Stimulated activated CD8-positive, alpha-beta memory T cell treated with anti-CD3 and anti-CD28 coated beads, Interleukin-12 subunit alpha, Interleukin-12 subunit beta, amount 100 ng/mL, for 1 hour (primary cell): ENCODE results near the gene CCDC138.

Source experiments
- DNase-seq: peaks from one replicate; pipeline ENCODE4 v3.0.0-alpha.2; 2020; ENCODE audit warnings: low read depth

Gene CCDC138

DNA sequence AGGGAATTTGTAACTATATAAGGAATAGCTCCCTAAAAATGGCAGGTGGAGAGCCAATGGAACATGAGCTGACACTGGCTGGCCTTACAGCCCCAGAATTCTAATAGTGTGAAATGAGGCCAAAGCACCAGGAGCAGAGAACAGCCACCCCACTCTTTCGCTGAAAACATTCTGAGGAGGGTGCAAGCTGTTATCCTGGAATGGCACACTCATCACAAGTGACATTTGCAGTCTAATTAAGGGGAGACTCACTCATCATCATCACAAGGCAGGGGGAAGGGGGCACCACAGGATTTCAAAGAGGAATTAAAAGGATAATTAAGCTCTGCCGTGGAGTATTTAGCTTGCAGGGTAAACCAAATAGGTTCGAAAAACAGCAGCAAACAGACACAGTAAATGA, 108.2 kb downstream of the CCDC138 start:
- DNase-seq = no peak

DNA sequence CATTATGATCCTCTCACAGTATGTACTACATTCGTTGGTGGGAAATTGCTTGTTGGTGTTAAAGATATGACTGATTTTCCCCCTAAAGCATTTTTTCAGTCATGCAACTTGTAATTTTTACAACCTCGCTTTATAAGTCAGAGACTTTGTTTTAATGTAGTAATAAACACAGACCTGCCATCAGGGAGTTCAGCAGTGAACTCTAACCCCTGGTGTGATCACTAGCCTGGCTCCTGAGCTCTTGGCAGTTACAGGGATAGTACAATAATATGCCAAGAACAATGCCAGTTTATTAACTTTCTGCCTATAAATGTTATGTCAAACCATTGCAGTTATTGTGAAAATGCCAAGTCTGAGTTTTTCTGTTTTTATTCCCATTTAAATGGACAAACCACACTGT, 108.6 kb downstream of the CCDC138 start:
- DNase-seq = no peak

DNA sequence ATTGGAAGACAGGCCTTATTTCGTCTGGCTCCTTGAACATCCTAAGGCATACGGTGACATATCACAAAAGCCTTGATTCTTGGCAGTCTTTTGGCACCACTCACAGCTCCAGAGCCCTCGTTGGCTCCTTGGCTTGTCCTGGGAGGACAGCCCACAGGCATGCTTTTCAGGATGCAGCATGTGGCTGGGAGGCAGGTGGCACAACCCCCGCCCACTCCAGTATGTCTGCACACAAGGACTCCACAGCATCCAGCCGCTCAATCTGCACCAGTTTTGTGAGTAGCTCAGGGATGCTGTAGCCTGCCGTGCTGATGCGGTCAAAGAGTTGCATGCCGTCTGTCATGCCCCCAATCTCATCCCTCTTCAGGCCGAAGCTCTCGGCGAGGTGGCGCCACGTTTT, 110.2 kb downstream of the CCDC138 start:
- DNase-seq = no peak

DNA sequence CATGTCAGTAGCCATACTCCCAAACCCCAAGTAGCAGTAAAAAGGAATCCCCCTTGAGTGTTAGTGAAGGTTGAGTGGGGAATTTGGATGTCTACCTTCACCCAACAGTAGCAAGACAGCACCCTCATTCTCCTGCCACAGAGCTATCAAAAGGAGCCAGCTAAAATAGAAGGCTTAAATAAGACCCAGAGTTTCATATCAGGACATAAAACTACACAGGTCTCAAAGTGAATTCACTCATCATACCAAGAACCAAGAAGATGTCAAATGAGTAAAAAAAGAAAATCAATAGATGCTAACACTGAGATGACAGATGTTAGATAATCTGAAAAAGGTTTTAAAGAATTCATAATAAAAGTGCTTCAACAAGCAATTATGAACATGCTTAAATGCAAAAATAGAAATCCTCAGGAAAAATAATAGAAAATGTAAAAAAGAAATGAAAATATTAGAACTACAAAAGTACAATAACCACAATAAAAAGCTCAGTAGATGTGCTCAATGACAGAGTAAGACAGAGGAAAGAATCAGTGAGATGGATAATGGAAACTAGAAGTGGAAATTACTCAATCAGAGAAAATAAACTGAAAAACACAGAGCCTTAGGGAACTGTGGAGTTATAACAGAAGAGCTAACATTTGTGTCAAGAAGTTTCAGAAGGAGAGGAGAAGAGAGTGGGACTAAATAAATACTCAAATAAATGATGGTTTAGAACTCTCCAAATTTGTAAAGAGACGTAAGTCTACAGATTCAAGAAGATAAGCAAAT, 111.9 kb downstream of the CCDC138 start:
- DNase-seq = no peak

DNA sequence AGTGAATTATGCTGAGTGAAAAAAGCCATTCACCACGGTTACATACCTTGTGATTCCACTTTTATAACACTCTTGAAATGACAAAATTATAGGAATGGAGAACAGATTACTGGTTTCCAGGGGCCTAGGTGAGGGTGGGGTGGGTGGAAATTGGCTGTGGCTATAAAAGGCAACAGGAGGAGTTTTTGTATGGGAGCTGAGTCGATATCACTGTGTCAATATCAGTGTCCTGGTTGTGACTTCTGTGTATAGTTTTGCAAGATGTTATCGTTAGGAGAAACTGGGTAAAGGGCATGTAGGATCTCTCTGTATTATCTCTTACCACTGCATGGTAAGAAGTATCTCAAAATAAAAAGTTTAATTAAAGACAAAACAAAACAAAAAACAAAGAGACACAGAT, 118.1 kb downstream of the CCDC138 start:
- DNase-seq = no peak

DNA sequence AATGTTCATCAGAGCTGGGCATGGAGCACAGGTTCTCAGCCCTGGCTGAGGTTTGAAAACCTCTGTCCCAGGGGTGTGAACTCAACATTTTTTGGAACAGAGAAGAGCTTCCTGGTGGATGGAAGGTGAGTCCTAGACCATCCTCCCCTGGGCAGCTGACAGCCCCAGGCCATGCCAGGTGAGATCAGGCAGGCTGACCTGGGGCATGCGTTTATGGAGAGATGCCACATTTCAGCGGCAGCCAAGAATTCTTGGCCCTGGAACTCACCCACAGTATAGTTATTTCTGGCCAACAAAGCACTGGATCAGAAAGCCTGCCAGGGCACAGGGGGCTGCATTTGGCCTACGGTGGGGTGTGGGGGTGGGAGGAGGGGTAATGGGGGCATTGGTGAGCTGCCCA, 118.6 kb downstream of the CCDC138 start:
- no peak for DNase-seq

DNA sequence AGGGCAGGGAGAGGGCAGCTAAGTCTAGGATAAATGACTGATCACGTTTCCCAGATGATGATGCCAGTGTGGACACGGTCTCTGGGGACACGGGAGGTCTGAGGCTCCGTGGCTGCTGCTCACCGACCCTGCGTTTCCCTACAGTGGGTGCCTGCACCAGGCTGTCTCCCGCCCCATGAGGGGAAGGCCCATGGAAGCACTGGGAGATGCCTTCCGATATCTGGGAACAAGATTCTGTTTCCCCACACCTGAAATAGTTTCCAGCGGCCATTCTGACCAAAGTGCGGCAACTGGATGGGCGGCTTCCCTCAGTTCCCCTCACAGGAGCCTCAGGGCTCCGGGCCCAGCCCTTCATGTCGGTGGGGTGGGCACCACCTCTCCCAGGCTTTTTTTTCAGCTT, 119.3 kb downstream of the CCDC138 start:
- no peak for DNase-seq

DNA sequence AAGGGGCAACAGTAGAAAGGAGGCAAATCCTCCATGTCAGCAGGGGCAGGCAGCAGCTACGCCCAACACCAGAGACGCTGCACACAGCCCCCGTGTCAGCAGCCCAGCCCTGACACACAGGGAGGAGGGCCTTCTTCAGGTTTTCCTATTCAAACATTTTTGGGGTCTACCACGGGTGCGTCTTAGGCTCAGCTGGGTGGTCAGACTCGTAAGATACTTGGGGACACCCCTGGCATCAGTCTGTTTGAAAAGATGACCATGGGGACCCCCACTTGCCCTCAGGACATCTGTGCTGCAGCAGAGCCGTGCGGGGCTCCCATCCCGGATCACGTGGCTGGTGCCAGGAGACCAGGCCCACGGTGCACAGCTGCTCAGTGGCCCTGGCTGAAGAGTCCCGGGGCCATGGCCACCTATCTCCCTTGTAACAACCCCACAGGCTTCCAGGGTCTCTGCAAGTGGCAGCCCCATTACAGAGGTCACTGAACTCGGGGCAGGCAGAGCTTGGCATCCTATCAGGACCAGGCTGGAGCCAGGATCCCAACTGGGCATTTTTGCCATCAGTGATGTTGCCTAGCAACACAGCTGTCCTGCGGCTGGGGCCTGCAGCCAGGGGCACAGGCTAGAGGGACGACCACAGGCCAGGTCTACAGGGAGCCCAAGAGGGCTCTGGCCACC, 120.0 kb downstream of the CCDC138 start:
- no peak for DNase-seq

DNA sequence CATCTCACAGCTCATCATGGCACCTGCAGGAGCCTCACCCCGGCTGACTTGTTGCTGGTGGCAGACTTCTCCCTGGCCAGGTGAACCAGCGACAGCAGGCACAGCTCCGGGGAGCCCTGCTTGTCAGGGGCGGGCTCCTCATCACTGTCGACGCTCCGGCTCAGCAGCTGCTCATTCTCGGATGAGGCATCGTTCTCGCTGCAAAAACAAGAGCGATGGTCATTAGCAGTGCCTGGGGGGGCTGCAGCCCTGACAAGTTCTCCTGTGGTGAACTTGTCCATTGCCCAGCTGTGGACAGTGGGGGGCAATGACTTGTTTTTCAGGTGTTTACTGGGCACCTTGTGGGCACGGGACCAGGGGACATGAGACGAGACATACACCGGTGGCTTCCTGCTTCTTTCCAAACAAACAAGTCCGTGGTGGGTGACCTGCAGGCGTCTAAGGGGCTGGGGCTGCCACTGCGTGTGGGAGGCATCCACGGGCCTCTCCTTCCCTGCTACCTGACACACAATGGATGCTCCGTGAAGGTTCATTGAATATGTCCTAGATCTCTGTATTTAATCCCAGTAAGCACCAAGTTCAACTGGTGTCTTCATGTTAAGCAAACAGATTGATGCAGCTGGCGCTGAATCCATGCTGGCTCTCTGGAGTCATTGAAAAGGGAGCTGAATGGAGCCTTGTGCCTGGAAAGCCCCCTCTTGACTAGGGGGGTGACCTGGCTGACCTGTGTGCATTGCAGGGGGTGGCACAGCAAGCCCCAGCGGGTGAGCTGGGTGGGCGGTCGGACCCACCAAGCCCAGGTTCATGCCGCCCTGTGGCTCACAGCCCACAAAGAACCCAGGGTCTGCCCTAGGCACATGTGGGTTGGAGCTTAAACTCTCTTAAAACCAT, 121.5 kb downstream of the CCDC138 start:
- no peak for DNase-seq

DNA sequence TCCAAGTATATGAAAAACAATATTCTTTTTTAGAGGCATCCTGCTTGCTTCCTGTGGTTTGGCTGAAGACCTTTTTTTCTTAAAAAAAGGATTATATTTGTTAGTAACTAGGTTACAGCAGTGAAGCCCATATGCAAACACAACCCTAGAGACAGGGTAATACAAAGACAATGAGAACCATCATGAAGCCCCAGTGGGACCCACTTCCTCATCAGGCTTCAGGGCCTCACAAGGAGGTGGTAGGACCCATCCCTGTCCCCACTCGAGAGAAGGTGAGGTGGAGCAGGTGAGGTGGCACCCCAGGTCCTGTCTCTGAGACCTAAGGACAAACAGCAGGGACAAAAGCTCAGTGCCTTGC, 122.1 kb downstream of the CCDC138 start:
- no peak for DNase-seq

DNA sequence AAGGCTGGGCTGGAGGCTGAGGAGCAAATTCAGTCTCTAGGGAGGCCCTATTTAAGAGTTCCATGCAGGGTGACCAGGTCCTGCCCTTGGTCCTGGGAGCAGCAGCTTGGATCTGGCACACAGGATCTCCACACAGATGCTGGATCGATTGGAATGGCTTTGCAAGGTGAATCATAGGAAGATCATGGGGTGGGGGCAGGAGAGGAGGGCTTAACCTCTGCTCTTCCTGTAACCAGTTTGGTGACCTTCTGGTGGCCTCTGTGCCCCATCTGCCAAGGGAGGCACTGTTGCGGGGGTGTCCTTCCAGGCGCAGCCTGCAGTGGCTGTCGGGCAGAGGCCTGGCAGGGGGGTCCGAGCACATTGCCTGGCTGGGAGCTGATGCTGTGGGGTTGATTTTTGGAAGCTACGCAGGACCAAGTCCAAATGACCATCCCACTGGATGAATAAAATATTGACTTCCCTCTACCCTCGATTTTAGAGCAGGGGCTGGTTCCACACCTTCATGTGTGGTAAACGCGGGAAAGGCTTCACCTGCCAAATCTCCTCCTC, 122.8 kb downstream of the CCDC138 start:
- no peak for DNase-seq

DNA sequence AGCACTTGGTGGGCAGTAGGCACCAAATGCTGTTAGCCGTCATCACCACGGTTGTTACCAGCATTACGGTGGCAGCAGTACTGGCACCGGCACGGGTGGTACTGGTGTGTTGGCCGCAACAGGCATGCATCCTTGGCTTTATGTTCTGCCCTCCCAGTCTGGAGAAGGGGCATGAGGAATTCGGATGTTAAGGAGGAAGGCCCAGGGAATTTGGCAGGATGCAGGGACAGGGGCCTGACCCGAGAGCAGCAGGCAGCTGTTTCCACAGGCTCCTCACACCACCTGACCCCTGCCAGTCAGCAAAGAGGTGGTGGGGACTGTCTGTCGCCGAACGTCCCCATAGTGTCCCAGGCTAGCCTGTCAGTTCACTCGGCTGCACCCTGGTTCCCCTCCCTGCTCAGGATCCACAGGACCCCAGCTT, 123.5 kb downstream of the CCDC138 start:
- DNase-seq = no peak

DNA sequence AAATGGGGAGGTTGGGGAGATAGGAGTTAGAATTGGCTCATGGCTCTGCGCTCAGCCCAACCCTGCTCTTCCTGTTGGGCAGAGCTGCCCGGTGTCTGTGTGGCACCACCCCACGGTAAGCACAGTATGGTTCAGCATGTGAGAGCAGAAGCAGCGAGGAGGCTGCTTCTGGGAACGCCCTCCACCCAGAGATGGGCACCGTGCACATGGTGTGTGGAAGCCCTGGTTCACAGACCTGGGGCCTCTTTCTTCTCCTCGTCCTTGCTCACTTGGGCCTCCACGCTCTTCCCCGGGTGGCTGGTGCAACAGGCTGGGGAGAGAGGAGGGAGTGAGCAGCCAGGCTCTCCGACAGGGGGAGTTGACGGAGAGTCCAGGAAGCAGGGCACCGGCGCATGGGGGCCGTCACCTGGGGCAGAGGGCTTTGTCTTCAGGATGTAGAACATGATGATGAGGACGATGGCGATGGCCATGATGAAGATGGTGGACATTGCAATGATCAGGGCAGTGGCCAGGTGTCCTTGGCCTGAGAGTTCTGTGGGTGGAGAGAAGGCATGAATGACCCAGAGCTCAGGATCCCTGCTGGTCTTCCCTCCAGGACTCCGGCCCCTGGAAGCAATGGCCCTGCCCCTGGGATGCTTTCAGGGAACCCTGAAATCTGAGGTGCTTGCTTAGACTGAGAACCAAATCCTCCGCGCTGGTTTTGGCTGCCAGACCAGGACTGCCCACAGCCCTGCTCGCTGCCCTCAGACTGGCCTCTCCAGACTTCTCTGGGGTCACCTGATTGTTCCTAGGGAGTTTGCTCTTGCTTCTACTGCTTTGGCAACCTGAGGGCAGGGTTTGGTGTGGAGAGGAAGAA, 124.2 kb downstream of the CCDC138 start:
- no peak for DNase-seq

DNA sequence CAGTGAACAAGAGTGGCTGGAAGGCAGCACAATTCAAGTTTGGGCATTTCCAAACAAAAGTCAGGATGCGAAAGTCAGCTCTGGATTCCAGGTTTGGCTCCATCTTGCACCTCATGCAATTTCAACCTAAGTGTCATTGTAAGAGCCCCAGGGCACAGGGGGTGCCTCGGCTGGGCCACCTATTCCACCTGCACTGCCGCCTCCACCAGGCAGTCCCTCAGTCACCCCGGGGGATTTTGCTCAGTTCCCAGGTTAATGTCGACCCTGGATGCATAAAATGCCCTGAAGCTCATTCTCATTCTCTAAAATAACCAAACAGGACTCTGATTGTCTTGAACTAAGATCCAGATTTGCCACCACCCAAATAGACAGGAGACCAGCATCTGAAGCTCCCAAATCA, 124.8 kb downstream of the CCDC138 start:
- DNase-seq = no peak

DNA sequence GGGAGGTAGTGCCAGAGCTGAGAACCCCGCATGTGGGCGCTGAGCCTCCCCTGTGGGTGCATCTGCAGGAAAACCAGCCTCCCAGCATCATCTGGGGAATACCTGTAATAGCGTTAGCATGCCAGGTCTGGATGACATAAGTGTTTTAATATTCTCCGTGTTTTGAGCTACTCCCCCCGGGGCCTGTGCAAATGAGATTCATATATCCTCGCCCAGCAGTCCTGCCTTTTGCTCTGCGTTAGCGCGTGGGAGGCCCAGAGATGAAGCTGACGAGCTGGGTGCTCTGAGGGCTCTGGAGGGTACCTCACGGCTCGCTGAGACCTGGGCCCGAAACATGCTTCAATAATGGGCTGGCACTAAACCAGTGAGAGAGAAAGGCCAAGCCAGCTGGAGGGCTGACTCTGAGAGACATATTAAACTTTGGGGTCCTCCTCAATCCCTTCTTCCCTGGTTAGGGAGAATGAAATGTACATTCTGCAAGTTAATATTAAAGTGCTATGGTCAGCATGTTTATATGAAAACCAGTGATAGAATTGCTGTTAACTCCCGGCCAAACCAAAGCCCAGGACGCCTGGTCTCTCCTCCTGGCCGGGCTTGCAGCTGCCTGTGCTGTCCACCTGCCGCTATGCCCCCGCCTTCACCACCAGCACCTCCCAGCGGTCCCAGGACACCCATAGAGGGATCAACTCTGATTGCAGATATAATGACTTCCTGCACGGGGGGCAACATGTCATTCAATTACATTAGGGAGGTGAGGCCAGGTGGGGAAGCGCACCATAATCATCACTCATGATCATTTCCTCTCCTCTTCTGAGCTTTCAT, 125.4 kb downstream of the CCDC138 start:
- DNase-seq = no peak

DNA sequence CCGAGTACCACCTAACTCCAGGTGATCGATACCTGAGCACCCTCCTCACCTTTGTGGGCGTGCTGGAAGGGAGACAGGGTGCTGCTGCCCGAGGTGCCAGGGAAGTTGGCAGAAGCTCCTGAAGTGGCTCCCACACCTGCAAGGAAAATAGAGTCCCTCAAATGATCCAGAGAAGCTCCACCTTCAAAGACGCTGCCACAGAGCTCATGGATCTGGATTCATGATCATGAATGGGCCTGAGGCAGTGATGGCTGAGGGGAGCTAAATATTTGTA, 126.0 kb downstream of the CCDC138 start:
- no peak for DNase-seq

DNA sequence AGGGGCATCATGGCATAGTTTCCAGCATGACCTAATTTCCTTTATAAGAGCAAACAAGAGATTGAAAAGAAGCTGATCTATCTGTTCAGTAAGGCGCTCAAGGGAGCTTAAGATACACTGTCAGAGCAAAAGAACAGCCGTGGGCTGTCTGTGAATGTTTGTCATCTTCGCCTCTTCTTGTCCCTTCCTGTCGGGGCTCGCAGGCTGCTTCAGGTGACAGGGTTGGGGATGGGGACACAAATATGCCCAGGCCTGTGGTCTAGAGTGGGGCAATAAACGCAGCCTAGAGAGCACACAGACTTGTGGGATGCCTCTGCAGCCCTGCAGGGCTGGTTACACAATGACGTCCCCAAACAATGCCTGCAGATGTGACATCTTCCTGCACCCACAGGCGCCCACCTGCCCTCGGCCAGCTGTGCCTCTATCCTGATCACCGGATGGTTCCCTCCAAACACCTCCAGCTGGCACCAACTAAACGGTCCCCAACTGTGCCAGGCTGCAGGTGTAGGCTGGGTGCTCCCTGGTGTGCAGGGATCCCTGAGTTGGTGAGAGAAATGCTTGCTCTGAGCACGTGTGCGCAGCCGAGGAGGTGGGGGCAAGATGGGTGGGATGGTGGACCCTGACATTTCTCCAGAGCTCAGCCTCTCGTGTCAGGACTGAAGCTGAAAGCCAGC, 129.7 kb downstream of the CCDC138 start:
- DNase-seq = no peak

DNA sequence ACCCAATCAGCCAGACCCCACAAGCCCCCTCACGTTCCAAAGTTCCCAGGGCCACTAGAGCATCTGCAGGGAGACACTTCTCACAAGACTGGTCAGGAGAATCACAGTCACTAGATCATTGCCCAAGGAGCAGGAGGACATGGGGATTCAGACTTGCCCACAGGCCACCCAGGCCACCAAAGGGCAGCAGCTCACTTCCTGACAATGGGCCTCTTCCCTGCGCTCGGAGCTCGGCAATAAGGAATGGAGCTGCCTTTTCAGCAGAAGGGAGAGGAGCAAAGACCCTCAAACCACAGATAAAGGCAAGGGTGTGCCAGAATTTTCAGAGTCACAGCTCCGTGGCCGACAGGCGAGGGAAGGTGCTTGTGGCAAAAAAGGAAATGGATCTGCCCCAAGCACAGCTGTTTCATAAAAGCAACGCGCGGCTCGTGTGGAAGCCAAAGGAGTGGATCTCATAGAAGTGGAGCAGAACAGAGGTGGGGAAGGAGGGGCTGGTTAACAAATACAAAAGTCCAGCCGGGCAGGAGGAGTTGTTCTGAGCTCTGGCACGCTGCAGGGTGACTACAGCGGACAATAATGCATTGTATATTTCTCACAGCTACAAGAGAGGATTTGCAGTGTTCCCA, 130.3 kb downstream of the CCDC138 start:
- no peak for DNase-seq

DNA sequence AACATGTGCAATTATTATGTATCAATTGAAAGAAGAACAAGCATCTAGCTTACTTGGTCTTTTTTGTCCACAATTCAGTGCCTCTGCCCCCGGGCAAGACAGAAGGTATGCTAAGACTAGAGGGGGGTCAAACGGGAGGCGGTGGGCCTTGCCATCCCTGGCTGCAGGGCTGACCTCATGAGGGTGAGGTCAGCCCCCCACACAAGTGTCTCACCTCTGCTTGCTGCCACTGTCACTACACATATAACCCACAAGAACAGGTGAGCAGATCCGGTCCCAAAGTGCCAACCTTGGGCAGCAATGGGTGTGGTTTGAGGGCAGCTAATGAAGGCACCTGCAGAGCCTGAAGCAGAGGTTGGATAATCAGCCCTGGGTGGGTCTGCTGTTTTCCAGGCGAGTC, 131.0 kb downstream of the CCDC138 start:
- DNase-seq = no peak
